SJSA1 (cell line): ENCODE data around the gene AMY1B. TPM values are rescaled to one million over a fixed set of nuclear protein-coding genes. Genes with fewer than 3 reads are reported as not detected.
A peak's percentile ranks its signal among the peaks of the same experiment; 100 is the strongest.
"Not testable (repeated sequence)": the region's sequence is repeated elsewhere in the genome, so short reads cannot be mapped to it uniquely, and the experiment has no call there.

ENCODE experiments used
- DNase-seq, 2 experiments: peaks; one replicate each; pipeline ENCODE4 v3.0.0-alpha.2; 2015 to 2020; ENCODE audit warnings: low spot score in 2 of 2, low read depth in 1 of 2
- H3K27ac ChIP-seq: fragments of 250-450 bp; sonication (Bioruptor Pico); 2 replicates; pipeline ENCODE4 v1.5.1; 2020; ENCODE audit warnings: mild to moderate bottlenecking, moderate library complexity
- H3K27me3 ChIP-seq: fragments of 250-450 bp; sonication (Bioruptor Pico); replicated peaks from 2 replicates; pipeline ENCODE4 v1.5.1; 2020; ENCODE audit warnings: mild to moderate bottlenecking, moderate library complexity
- H3K36me3 ChIP-seq: fragments of 250-450 bp; sonication (Bioruptor Pico); 2 replicates; pipeline ENCODE4 v1.5.1; 2020; ENCODE audit warnings: mild to moderate bottlenecking
- H3K4me1 ChIP-seq: fragments of 250-450 bp; sonication (Bioruptor Pico); replicated peaks from 2 replicates; pipeline ENCODE4 v1.6.1; 2021; ENCODE audit warnings: mild to moderate bottlenecking
- H3K4me3 ChIP-seq: fragments of 250-450 bp; sonication (Bioruptor Pico); 2 replicates; pipeline ENCODE4 v1.5.1; 2020; ENCODE audit warnings: mild to moderate bottlenecking
- H3K9me3 ChIP-seq: fragments of 250-450 bp; sonication (Bioruptor Pico); replicated peaks from 2 replicates; pipeline ENCODE4 v1.5.1; 2020; ENCODE audit warnings: mild to moderate bottlenecking
- total RNA-seq: library from RNA; depleted of rRNA; stranded (reverse); fragments of >200 nt; shearing (Covaris generic); gene quantifications from 2 replicates; pipeline ENCODE4 v1.2.3, GENCODE V29; 2014; rRNA removed

AMY1B gene
- total RNA-seq, result not detected in 2 replicates

- H3K4me3 ChIP-seq, H3K36me3 ChIP-seq, H3K4me1 ChIP-seq, H3K27ac ChIP-seq, H3K9me3 ChIP-seq, DNase-seq, H3K27me3 ChIP-seq: not testable (repeated sequence)
Observed at GRCh38 chr1:103696110-103696509, at the start of gene AMY1B. AMY1B (minus strand) TSS chr1:103696210; CDS start chr1:103695639, 571 bp downstream.

GRCh38 chr1:103745040-103745439 lies 49.0 kb upstream of the AMY1B start:
- not testable (repeated sequence) for H3K9me3 ChIP-seq, H3K27ac ChIP-seq, H3K27me3 ChIP-seq, H3K4me1 ChIP-seq, H3K36me3 ChIP-seq, H3K4me3 ChIP-seq, DNase-seq

- not testable (repeated sequence) for H3K36me3 ChIP-seq, H3K4me1 ChIP-seq, H3K4me3 ChIP-seq, H3K27ac ChIP-seq, DNase-seq, H3K9me3 ChIP-seq, H3K27me3 ChIP-seq
Observed at GRCh38 chr1:103744449-103744848, 48.4 kb upstream of the AMY1B start.

DNA sequence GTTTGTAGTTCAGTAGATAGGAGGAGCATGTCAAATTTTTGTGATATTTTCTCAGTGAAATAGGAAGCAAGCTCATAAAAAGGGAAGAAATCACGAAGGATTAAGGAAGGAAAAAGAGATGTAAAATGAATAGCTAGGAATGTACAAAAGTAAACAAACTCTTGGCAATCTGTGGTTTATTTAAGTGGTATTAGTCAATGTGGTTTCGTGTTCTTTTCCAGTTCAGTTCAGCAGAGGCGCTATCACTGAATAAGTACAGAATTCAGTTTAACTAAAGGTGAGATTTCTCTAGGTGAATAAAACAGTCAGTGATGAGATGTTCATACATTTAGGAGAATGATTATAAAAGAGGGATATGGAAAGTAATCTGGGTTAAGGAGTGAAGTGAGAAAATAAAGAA lies 42.0 kb upstream of the AMY1B start:
- not testable (repeated sequence) for DNase-seq, H3K36me3 ChIP-seq, H3K27ac ChIP-seq, H3K9me3 ChIP-seq, H3K4me3 ChIP-seq, H3K4me1 ChIP-seq, H3K27me3 ChIP-seq

- H3K27ac ChIP-seq, H3K36me3 ChIP-seq, H3K4me3 ChIP-seq, DNase-seq, H3K4me1 ChIP-seq, H3K9me3 ChIP-seq, H3K27me3 ChIP-seq: not testable (repeated sequence)
Observed at GRCh38 chr1:103735334-103735733, 39.3 kb upstream of the AMY1B start.

- not testable (repeated sequence) for H3K4me3 ChIP-seq, H3K36me3 ChIP-seq, H3K27me3 ChIP-seq, H3K27ac ChIP-seq, H3K4me1 ChIP-seq, DNase-seq, H3K9me3 ChIP-seq
Observed at GRCh38 chr1:103721473-103721872, 25.5 kb upstream of the AMY1B start.

- not testable (repeated sequence) for H3K27me3 ChIP-seq, H3K36me3 ChIP-seq, H3K9me3 ChIP-seq, H3K4me1 ChIP-seq, H3K27ac ChIP-seq, H3K4me3 ChIP-seq
- peak; percentile 0 to 25 for DNase-seq
Observed at GRCh38 chr1:103717404-103717803, 21.4 kb upstream of the AMY1B start.

DNA sequence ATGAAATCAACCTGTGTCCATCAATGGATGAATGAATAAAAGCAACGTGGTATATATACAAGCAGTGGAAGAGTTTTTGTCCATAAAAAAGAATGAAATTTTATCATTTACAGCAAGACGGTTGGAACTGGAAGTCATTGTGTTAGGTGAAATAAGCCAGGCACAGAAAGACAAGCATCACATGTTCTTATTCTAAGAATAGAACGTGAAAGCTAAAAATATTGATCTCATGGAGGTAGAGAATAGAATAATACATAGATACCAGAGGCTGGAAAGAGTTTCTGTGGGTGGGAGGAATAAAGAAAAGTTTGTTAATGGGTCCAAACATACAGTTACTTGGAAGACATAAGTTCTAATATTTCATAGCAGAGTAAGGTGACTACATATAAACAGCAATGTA lies 14.4 kb upstream of the AMY1B start:
- not testable (repeated sequence) for H3K9me3 ChIP-seq, H3K27ac ChIP-seq, H3K4me3 ChIP-seq, H3K4me1 ChIP-seq, H3K27me3 ChIP-seq, H3K36me3 ChIP-seq, DNase-seq

- H3K27ac ChIP-seq, DNase-seq: not testable (repeated sequence)
Observed at GRCh38 chr1:103707670-103708069, 11.7 kb upstream of the AMY1B start.

DNA sequence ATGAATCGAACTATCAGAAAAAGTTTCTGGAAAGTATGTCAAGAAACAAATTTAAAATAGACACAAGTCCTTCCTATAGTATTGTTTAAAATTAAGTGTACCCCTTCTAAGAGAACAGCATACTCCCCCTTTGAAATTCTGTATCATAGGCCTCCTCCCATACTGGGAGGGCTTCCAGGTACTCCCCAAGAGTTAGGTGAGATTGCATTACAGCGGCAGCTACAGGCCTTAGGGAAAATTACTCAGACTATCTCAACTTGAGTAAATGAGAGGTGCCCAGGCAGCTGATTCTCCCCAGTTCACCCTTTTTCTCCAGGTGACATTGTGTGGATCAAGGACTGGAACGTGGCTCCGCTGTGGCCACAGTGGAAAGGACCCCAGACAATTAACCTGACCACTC lies 5.2 kb upstream of the AMY1B start:
- not testable (repeated sequence) for H3K4me1 ChIP-seq, DNase-seq, H3K4me3 ChIP-seq, H3K27ac ChIP-seq, H3K27me3 ChIP-seq, H3K9me3 ChIP-seq, H3K36me3 ChIP-seq

More at GRCh38 chr1:103707670-103708069, 11.7 kb upstream of the AMY1B start:
- H3K4me3 ChIP-seq, H3K36me3 ChIP-seq, H3K9me3 ChIP-seq, H3K4me1 ChIP-seq, H3K27me3 ChIP-seq: not testable (repeated sequence)

DNA sequence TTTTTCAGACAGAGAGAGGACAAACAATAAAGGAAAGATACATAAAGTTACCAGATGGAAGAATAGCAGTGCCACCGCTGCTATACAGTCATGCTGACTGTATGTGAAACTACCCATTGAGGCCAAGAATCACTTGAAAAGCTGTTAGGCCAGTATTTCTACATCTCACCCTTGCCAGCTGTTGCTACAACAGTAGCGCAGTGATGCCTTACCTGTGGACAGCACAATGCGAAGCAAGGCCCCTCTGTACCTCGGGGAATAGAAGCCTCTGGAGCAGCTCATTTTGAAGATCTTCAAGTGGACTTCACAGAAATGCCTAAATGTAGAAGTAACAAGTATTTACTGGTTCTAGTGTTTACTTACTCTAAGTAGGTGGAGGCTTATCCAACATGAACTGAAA lies 4.7 kb upstream of the AMY1B start:
- H3K27ac ChIP-seq, H3K36me3 ChIP-seq, H3K4me3 ChIP-seq, H3K4me1 ChIP-seq, H3K27me3 ChIP-seq, DNase-seq, H3K9me3 ChIP-seq: not testable (repeated sequence)

GRCh38 chr1:103697430-103697829 lies 1.4 kb upstream of the AMY1B start:
- not testable (repeated sequence) for H3K36me3 ChIP-seq, H3K27me3 ChIP-seq, H3K27ac ChIP-seq, DNase-seq, H3K4me3 ChIP-seq, H3K9me3 ChIP-seq, H3K4me1 ChIP-seq

- not testable (repeated sequence) for H3K27ac ChIP-seq, H3K36me3 ChIP-seq, H3K4me3 ChIP-seq, H3K4me1 ChIP-seq, H3K27me3 ChIP-seq, H3K9me3 ChIP-seq, DNase-seq
Observed at GRCh38 chr1:103676335-103676734, 19.7 kb downstream of the AMY1B start.

GRCh38 chr1:103655460-103655859 lies 40.5 kb downstream of the AMY1B start, which contains the start of gene AMY1A:
AMY1A (plus strand) TSS chr1:103655760; CDS start chr1:103656331, 571 bp downstream.
- H3K4me1 ChIP-seq, H3K9me3 ChIP-seq, H3K27ac ChIP-seq, H3K4me3 ChIP-seq, H3K27me3 ChIP-seq, DNase-seq, H3K36me3 ChIP-seq: not testable (repeated sequence)

- not testable (repeated sequence) for H3K27me3 ChIP-seq, DNase-seq, H3K4me3 ChIP-seq, H3K4me1 ChIP-seq, H3K36me3 ChIP-seq, H3K27ac ChIP-seq, H3K9me3 ChIP-seq
Observed at GRCh38 chr1:103654133-103654532, 41.9 kb downstream of the AMY1B start.
